Right lobe of liver (tissue), 4 donors: ENCODE results near the gene SNX3.
"Not testable (repeated sequence)": the region's sequence is repeated elsewhere in the genome, so short reads cannot be mapped to it uniquely, and the experiment has no call there.

Source experiments
- POLR2A ChIP-seq: fragments of 450-650 bp; IDR thresholded peaks from one replicate; pipeline ENCODE4 v1.6.1; 2017; ENCODE audit warnings: antibody characterized with exemption, mild to moderate bottlenecking
- TF ChIP-seq, protein P1 (sequence below), 4 donors: fragments of 200-600 bp in 3 of 4; fragments of 450-650 bp in 1 of 4; IDR thresholded peaks; one replicate each; pipeline versions ENCODE4 v1.5.1 to v1.8.0; 2016 to 2022; ENCODE audit warnings: antibody characterized with exemption in 4 of 4, mild to moderate bottlenecking in 2 of 4
- donor health status: DM: no; HTN: no; CAD: no.
- donor health status: DM: no; HTN: no; CAD: no.
- donor health status: DM: no; HTN: yes; CAD: no.

GRCh38 chr6:108245095-108245494, 15.7 kb downstream of the SNX3 start:
- TF ChIP-seq, protein P1, sequence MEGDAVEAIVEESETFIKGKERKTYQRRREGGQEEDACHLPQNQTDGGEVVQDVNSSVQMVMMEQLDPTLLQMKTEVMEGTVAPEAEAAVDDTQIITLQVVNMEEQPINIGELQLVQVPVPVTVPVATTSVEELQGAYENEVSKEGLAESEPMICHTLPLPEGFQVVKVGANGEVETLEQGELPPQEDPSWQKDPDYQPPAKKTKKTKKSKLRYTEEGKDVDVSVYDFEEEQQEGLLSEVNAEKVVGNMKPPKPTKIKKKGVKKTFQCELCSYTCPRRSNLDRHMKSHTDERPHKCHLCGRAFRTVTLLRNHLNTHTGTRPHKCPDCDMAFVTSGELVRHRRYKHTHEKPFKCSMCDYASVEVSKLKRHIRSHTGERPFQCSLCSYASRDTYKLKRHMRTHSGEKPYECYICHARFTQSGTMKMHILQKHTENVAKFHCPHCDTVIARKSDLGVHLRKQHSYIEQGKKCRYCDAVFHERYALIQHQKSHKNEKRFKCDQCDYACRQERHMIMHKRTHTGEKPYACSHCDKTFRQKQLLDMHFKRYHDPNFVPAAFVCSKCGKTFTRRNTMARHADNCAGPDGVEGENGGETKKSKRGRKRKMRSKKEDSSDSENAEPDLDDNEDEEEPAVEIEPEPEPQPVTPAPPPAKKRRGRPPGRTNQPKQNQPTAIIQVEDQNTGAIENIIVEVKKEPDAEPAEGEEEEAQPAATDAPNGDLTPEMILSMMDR (IDR thresholded peaks at IDR 0.05) = not testable (repeated sequence)
- TF ChIP-seq POLR2A = not testable (repeated sequence)
